NCI-H82 (cell line): Measurements from ENCODE around the gene EIF1B.
"Not testable (repeated sequence)": the region's sequence is repeated elsewhere in the genome, so short reads cannot be mapped to it uniquely, and the experiment has no call there.

Source experiments
- DNase-seq: peaks from one replicate; lab custom pipeline; 2025; lab: John Stamatoyannopoulos, UW

Gene EIF1B

GRCh38 chr3:40309418-40309924 is at the start of gene EIF1B:
Gene EIF1B (plus strand): TSS chr3:40309707. CDS start chr3:40309942, 235 bp downstream.
- peak; percentile 96 for DNase-seq

GRCh38 chr3:40262331-40262730 is 47.2 kb upstream of the EIF1B start:
- DNase-seq, result no peak

DNA sequence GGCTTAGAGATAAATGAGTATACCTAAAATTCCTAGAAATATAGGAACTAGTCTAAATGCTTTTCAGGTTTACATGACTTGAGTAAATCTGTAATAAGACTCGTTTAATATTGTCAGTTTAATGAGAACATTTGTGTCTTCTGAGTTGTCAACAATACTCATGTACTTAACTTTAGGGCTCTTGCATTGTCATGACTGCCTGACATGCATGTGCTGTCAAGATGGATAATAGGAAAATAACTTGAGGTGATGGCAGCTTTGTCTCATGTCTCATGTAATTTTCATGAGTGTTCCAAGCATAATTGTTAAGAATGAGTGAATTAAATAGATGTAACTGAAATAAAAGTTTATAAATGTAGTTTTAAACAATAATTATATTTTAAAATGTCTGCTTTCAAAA is 45.1 kb upstream of the EIF1B start:
- DNase-seq, result no peak

- no peak for DNase-seq
Observed at GRCh38 chr3:40265181-40265580, 44.3 kb upstream of the EIF1B start.

- DNase-seq, result no peak
Observed at GRCh38 chr3:40267937-40268724, 41.4 kb upstream of the EIF1B start.

DNA sequence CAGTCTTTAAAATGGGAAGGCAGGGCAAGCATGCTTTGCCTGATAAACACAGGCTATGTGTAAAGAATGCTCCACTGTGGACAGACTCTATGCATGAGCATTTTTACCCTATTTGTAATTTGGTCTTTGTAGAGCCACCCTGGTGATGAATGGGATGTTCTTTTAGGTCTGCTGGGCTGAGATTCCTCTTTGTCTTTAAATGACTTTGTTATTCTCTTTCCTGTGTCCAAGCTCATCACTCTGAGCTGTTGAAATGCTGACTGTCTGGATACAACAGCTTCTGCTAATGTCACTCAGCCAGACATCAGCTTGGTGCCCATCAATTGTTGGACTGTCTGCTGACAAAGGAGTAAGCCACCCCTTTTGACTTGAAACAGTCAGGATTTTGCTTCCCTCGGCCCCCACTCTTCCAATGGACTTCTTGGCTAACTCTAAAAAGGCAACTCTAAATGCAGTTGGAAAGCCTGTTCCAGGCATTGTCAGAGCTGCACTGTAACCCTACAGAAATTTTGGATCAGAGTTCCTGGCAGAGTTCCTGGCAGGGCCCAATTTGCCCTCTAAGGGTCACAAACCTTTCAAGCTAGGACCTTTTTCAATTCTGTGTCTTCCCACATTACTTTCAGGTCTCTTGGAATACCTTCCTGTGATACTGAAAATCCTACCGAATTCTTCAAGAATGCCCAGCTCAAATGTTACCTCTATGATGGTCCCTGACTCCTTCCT is 40.5 kb upstream of the EIF1B start:
- no peak for DNase-seq

DNA sequence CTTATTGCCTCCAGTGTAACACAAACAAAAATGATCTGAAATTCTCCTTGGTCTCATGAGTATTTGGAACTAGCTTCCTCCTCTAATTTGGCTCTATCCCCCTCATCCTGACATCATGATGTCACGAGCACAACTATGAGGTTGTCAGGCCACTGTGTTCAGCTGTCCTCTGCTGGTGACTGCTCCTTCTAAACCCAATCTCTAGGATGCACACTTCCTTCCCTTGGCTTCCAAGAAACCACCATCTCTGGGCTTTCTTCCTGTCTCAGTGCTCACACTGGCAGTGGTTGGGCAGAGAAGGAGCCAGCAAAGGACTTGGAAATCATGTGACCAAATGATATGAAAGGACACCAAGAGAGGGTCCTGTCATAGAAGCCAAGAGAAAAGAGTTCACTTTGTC is 30.7 kb upstream of the EIF1B start:
- no peak for DNase-seq

GRCh38 chr3:40281995-40282394 is 27.5 kb upstream of the EIF1B start:
- DNase-seq, result no peak

DNA sequence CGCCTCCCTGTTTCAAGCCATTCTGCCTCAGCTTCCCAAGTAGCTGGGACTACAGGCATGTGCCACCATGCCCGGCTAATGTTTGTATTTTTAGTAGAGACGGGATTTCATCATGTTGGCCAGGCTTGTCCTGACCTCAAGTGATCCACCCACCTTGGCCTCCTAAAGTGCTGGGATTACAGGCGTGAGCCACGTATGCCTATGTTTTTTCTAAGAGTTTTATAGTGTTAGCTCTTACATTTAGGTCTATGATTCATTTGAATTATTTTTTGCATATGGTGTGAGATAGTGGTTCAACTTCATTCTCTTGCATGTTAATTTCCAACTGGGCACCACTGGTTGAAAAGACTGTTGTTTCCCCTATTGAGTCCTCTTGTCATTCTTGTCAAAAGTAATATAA is 26.4 kb upstream of the EIF1B start:
- DNase-seq, result not testable (repeated sequence)

- DNase-seq, result no peak
Observed at GRCh38 chr3:40287248-40287647, 22.3 kb upstream of the EIF1B start.

GRCh38 chr3:40290396-40290795 is 19.1 kb upstream of the EIF1B start:
- no peak for DNase-seq

GRCh38 chr3:40291471-40291870 is 18.0 kb upstream of the EIF1B start:
- no peak for DNase-seq

DNA sequence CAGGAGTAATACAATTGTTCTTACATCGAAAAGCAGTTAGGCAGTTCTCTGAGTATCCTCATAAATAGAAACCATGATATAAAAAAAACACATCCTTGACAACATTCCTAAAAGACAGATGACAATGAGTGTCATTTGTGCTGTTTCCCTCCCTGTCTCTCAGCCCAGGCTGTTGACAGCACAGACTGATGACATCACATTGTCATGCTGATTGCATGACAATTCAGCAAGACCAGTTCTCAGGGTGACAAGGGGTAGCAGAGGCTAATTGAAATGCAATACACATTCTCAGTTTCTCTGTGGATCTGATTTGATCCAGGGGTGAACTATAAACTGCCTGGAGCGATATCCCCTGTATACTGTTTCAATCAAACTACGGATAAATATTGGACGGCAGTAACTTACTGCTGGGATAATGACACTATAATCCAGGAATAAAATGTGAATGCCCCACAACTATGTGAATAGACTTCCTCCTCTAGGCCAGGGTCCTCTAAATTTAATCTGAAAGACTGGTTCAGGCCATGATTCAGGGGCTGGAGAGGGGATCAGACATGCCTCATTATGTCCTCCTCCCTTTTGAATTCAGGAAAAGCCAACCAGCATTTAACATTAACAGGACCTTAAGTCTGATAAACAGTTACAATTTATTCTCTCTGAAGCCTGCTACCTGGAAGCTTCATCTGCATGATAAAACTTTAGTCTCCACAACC is 16.7 kb upstream of the EIF1B start:
- DNase-seq, result no peak

GRCh38 chr3:40294434-40294833 is 15.1 kb upstream of the EIF1B start:
- DNase-seq, result peak; percentile 10

DNA sequence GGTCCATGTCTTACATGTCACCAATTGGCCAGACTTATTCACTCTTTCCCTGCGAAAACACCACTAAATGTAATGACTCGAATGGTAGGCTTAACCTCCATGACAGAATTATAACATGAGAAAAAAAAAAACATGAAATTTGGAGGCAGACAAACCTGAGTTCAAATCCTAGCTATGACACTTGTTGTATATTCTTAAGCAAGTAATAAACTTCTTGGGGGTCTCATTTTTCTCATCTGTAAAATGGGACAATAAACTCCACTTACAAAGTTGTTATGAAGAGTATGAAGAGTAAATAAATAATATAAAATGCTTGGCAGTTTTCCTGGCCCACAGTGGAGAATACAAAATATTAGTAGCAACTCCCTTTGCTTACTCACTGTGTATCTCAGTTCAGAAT is 11.4 kb upstream of the EIF1B start:
- no peak for DNase-seq

DNA sequence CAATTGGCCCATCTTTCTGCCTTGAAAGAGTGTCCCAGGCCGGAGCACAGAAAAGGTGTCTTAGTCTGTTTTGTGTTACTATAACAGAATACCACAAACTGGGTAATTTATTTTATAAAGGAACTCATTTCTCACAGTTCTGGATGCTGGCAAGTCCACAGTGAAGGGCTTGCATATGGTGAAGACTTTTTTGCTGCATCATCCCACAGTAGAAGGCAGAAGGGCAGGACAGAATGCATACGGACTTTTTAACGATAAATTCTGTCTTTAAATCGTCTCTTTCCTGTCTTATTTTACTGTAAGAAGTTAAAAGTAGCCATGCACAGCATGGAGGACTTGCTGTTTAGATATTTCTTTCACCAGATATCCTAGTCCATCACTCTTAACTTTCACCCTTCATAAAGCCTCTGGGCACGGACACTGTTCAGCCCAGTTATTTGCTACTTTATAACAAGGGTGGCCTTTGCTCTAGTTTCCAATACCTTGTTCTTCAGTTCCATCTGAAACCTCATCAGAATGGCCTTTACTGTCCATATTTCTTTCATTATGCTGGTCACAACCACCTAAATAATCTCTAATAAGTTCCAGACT is 10.3 kb upstream of the EIF1B start:
- no peak for DNase-seq

DNA sequence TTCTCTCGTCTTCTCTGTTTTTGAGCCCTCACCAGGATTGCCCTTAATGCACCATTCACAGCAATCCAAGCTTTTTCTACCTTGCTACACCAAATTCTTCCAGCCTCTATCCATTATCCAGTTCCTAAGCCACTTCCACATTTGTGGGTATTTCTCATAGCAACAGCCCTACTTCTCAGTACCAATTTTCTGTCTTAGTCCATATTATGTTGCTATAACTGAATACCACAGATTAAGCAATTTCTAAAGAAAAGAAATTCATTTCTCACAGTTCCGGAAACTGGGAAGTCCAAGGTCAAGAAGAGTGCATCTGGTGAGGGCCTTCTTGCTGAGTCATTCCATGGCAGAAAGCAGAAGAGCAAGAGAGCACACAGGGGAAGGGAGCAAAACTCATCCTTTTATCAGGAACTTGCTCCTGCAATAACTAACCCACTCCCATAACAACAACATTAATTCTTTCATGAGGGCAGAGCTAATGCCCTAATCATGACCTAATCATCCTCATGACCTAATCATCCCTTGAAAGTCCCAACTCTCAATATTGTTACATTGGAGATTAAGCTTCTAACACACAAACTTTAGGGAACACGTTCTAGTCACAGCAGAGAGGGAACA is 9.7 kb upstream of the EIF1B start:
- no peak for DNase-seq

- no peak for DNase-seq
Observed at GRCh38 chr3:40302784-40303183, 6.7 kb upstream of the EIF1B start.

DNA sequence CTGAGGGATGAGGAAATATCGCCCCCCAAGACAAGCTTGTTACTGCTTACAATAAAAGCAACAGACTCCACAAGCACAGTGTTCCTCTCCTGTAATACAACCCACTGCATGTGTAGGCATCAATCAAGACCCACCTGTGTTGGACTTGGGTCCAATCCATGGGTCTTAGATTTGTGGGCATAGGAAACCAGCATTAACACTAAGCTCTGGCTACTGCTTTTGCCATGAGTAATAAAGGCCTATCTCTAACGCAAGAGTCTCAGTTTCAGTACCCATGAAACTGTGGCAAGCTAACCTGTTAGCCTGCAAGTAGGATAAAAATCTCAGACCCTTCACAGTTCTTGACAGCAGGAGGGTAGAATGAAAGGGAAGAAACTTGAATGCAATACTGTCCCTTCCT is 5.2 kb upstream of the EIF1B start:
- no peak for DNase-seq

GRCh38 chr3:40306336-40306735 is 3.2 kb upstream of the EIF1B start:
- DNase-seq, result no peak

GRCh38 chr3:40307176-40307575 is 2.3 kb upstream of the EIF1B start:
- no peak for DNase-seq
